ENCODE results near the gene BUB1B.
"Not testable (repeated sequence)": the region's sequence is repeated elsewhere in the genome, so short reads cannot be mapped to it uniquely, and the experiment has no call there.

DNA sequence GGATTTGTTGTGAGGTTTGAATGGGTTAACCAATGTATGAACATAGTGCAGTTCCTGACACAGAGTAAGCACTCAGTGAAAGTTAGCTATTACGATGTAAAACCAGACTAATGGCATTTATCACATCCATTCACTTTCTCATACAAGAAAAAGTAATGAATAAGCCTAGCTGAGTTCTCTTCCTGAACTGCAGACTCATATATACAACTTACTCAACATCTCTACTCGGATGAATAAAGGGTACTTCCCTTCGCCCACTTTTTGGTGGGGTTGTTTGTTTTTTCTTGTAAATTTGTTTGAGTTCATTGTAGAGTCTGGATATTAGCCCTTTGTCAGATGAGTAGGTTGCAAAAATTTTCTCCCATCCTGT lies 22.7 kb upstream of the BUB1B start:
- TF ChIP-seq, protein P1, sequence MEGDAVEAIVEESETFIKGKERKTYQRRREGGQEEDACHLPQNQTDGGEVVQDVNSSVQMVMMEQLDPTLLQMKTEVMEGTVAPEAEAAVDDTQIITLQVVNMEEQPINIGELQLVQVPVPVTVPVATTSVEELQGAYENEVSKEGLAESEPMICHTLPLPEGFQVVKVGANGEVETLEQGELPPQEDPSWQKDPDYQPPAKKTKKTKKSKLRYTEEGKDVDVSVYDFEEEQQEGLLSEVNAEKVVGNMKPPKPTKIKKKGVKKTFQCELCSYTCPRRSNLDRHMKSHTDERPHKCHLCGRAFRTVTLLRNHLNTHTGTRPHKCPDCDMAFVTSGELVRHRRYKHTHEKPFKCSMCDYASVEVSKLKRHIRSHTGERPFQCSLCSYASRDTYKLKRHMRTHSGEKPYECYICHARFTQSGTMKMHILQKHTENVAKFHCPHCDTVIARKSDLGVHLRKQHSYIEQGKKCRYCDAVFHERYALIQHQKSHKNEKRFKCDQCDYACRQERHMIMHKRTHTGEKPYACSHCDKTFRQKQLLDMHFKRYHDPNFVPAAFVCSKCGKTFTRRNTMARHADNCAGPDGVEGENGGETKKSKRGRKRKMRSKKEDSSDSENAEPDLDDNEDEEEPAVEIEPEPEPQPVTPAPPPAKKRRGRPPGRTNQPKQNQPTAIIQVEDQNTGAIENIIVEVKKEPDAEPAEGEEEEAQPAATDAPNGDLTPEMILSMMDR (IDR thresholded peaks at IDR 0.05; ENCODE audit: low read depth, low read length, missing input control), result not testable (repeated sequence)
- TF ChIP-seq GABPA (IDR thresholded peaks at IDR 0.05 in 1 of 2, conservative IDR thresholded peaks at IDR 0.05 in 1 of 2); HNF4A (conservative IDR thresholded peaks at IDR 0.05): not testable (repeated sequence)
- TF ChIP-seq, protein P2, sequence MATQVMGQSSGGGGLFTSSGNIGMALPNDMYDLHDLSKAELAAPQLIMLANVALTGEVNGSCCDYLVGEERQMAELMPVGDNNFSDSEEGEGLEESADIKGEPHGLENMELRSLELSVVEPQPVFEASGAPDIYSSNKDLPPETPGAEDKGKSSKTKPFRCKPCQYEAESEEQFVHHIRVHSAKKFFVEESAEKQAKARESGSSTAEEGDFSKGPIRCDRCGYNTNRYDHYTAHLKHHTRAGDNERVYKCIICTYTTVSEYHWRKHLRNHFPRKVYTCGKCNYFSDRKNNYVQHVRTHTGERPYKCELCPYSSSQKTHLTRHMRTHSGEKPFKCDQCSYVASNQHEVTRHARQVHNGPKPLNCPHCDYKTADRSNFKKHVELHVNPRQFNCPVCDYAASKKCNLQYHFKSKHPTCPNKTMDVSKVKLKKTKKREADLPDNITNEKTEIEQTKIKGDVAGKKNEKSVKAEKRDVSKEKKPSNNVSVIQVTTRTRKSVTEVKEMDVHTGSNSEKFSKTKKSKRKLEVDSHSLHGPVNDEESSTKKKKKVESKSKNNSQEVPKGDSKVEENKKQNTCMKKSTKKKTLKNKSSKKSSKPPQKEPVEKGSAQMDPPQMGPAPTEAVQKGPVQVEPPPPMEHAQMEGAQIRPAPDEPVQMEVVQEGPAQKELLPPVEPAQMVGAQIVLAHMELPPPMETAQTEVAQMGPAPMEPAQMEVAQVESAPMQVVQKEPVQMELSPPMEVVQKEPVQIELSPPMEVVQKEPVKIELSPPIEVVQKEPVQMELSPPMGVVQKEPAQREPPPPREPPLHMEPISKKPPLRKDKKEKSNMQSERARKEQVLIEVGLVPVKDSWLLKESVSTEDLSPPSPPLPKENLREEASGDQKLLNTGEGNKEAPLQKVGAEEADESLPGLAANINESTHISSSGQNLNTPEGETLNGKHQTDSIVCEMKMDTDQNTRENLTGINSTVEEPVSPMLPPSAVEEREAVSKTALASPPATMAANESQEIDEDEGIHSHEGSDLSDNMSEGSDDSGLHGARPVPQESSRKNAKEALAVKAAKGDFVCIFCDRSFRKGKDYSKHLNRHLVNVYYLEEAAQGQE (IDR thresholded peaks at IDR 0.05), result not testable (repeated sequence)
